NCI-H1092 (cell line): ENCODE results near the gene ANO10.
"Not testable (repeated sequence)": the region's sequence is repeated elsewhere in the genome, so short reads cannot be mapped to it uniquely, and the experiment has no call there.

Experiments
- DNase-seq: peaks from one replicate; lab custom pipeline; 2025; lab: John Stamatoyannopoulos, UW

The ANO10 gene

GRCh38 chr3:43473737-43474136 lies 148.1 kb downstream of the ANO10 start:
- no peak for DNase-seq

- DNase-seq = no peak
Observed at GRCh38 chr3:43473244-43473643, 148.6 kb downstream of the ANO10 start.

GRCh38 chr3:43468133-43468532 lies 153.7 kb downstream of the ANO10 start:
- no peak for DNase-seq

GRCh38 chr3:43465109-43465508 lies 156.7 kb downstream of the ANO10 start:
- no peak for DNase-seq

- not testable (repeated sequence) for DNase-seq
Observed at GRCh38 chr3:43462566-43462965, 159.2 kb downstream of the ANO10 start.

GRCh38 chr3:43461345-43461744 lies 160.5 kb downstream of the ANO10 start:
- no peak for DNase-seq

GRCh38 chr3:43457038-43457437 lies 164.8 kb downstream of the ANO10 start:
- DNase-seq = not testable (repeated sequence)

- DNase-seq = no peak
Observed at GRCh38 chr3:43455233-43455632, 166.6 kb downstream of the ANO10 start.

GRCh38 chr3:43453981-43454380 lies 167.8 kb downstream of the ANO10 start:
- DNase-seq = no peak

- no peak for DNase-seq
Observed at GRCh38 chr3:43451670-43452254, 170.0 kb downstream of the ANO10 start.

- DNase-seq = no peak
Observed at GRCh38 chr3:43448098-43448497, 173.7 kb downstream of the ANO10 start.

- DNase-seq = no peak
Observed at GRCh38 chr3:43445820-43446219, 176.0 kb downstream of the ANO10 start.

GRCh38 chr3:43442872-43443395 lies 178.9 kb downstream of the ANO10 start:
- no peak for DNase-seq

- no peak for DNase-seq
Observed at GRCh38 chr3:43436507-43437140, 185.2 kb downstream of the ANO10 start.

GRCh38 chr3:43435706-43436105 lies 186.1 kb downstream of the ANO10 start:
- no peak for DNase-seq

GRCh38 chr3:43434431-43434830 lies 187.4 kb downstream of the ANO10 start:
- DNase-seq = no peak

GRCh38 chr3:43432462-43432861 lies 189.3 kb downstream of the ANO10 start:
- no peak for DNase-seq

GRCh38 chr3:43426388-43426787 lies 195.4 kb downstream of the ANO10 start:
- DNase-seq = no peak

GRCh38 chr3:43425829-43426228 lies 196.0 kb downstream of the ANO10 start:
- no peak for DNase-seq

GRCh38 chr3:43423639-43424038 lies 198.2 kb downstream of the ANO10 start:
- no peak for DNase-seq

- no peak for DNase-seq
Observed at GRCh38 chr3:43423142-43423541, 198.7 kb downstream of the ANO10 start.

- DNase-seq = no peak
Observed at GRCh38 chr3:43418601-43419272, 203.1 kb downstream of the ANO10 start.

GRCh38 chr3:43417133-43417532 lies 204.7 kb downstream of the ANO10 start:
- no peak for DNase-seq
